22Rv1 (cell line): ENCODE results near the gene CUL5.

Source experiments
- CTCF ChIP-seq: fragments of 450-650 bp; IDR thresholded peaks from 2 replicates; pipeline ENCODE4 v1.5.1; 2017; ENCODE audit warnings: mild to moderate bottlenecking
- ZFX ChIP-seq: fragments of 450-650 bp; IDR thresholded peaks from 2 replicates; pipeline ENCODE4 v1.6.1; 2017; ENCODE audit warnings: antibody characterized with exemption, borderline replicate concordance

GRCh38 chr11:108003623-108004022, 5.1 kb upstream of the CUL5 start:
- no peak for TF ChIP-seq CTCF
- no peak for TF ChIP-seq ZFX
